Transverse colon (tissue), 3 donors: Measurements from ENCODE around the gene ZNF618.

Source experiments
- POLR2A ChIP-seq: fragments of 450-650 bp; IDR thresholded peaks from one replicate; pipeline ENCODE4 v1.6.1; 2016; ENCODE audit warnings: antibody characterized with exemption, mild to moderate bottlenecking, moderate library complexity
- POLR2AphosphoS5 ChIP-seq, 3 donors: sonication (generic); formaldehyde crosslinking; IDR thresholded peaks; one replicate each; pipeline ENCODE4 v1.6.1; 2016; ENCODE audit warnings: antibody characterized with exemption in 3 of 3

GRCh38 chr9:114017741-114018715 is 141.9 kb downstream of the ZNF618 start:
- TF ChIP-seq POLR2A (no peak), POLR2AphosphoS5 (IDR thresholded peaks at IDR 0.05) (no peak)
